ENCODE measurements around the gene TSHZ2. TPM values are rescaled to one million over a fixed set of nuclear protein-coding genes. Genes with fewer than 3 reads are reported as not detected.

The TSHZ2 gene
- total RNA-seq, 4 donors from 2014 or later = 10.3 to 15.0 (median 12.9) TPM

GRCh38 chr20:53489528-53489927 is 517.4 kb downstream of the TSHZ2 start:
- peaks cover 0 to 7% (median 0%) of the 10 kb centered on the region in 4 donors for H3K4me1 ChIP-seq
- intact Hi-C loops (cut with DNase I) = no loop called here
- WGBS = 96% methylated on average over 5 of the region's 5 CpGs
- DNase-seq (ENCODE audit: extremely low spot score) = peak; percentile 68
- no peak for TF ChIP-seq EP300 (IDR thresholded peaks at IDR 0.05)
- TF ChIP-seq CTCF (IDR thresholded peaks at IDR 0.05) = no peak
- TF ChIP-seq POLR2AphosphoS5 (IDR thresholded peaks at IDR 0.05) = no peak
- TF ChIP-seq POLR2A (IDR thresholded peaks at IDR 0.05; ENCODE audit: low read depth) = no peak
- no peaks in the 10 kb centered on the region for H3K9me3 ChIP-seq
- no peak overlapping the region for H3K4me3 ChIP-seq
- H3K27ac ChIP-seq (replicated peaks in 1 of 4) = no peak overlapping the region
- H3K27me3 ChIP-seq = no peaks in the 10 kb centered on the region
- H3K36me3 ChIP-seq = no peaks in the 10 kb centered on the region

- Histone ChIP-seq H3K4me3 (no peak overlapping the region), H3K27ac (replicated peaks in 1 of 4) (no peak overlapping the region), H3K9me3 (no peaks in the 10 kb centered on the region), H3K27me3 (no peaks in the 10 kb centered on the region), H3K4me1 (peaks cover 0 to 7% (median 0%) of the 10 kb centered on the region in 4 donors), H3K36me3 (no peaks in the 10 kb centered on the region)
- no peak for TF ChIP-seq POLR2AphosphoS5 (IDR thresholded peaks at IDR 0.05)
- no peak for TF ChIP-seq EP300 (IDR thresholded peaks at IDR 0.05)
- TF ChIP-seq POLR2A (IDR thresholded peaks at IDR 0.05; ENCODE audit: low read depth) = no peak
- TF ChIP-seq CTCF (IDR thresholded peaks at IDR 0.05) = no peak
- DNase-seq (ENCODE audit: extremely low spot score) = no peak
- WGBS = 98% methylated on average over 3 of the region's 3 CpGs
- intact Hi-C loops (cut with DNase I) = no loop called here
These were observed 518.5 kb downstream of the TSHZ2 start for GRCh38 chr20:53490620-53491019.

- Histone ChIP-seq H3K9me3 (no peaks in the 10 kb centered on the region), H3K27ac (replicated peaks in 1 of 4) (no peak overlapping the region), H3K27me3 (no peaks in the 10 kb centered on the region), H3K4me1 (peaks cover 0 to 7% (median 0%) of the 10 kb centered on the region in 4 donors), H3K4me3 (no peak overlapping the region), H3K36me3 (no peaks in the 10 kb centered on the region)
- TF ChIP-seq CTCF (IDR thresholded peaks at IDR 0.05) (no peak), EP300 (IDR thresholded peaks at IDR 0.05) (no peak), POLR2A (IDR thresholded peaks at IDR 0.05; ENCODE audit: low read depth) (no peak), POLR2AphosphoS5 (IDR thresholded peaks at IDR 0.05) (no peak)
- WGBS = 76% methylated on average over 5 of the region's 5 CpGs
- no peak for DNase-seq (ENCODE audit: extremely low spot score)
- intact Hi-C loops (cut with DNase I) = no loop called here
These were observed 519.3 kb downstream of the TSHZ2 start for GRCh38 chr20:53491462-53491861.

GRCh38 chr20:53492212-53492611 is 520.1 kb downstream of the TSHZ2 start:
- intact Hi-C loops (cut with DNase I) = no loop called here
- DNase-seq (ENCODE audit: extremely low spot score) = no peak
- H3K36me3 ChIP-seq = no peaks in the 10 kb centered on the region
- TF ChIP-seq POLR2A (IDR thresholded peaks at IDR 0.05; ENCODE audit: low read depth) = no peak
- TF ChIP-seq CTCF (IDR thresholded peaks at IDR 0.05) = no peak
- H3K4me3 ChIP-seq = no peak overlapping the region
- no peak overlapping the region for H3K27ac ChIP-seq (replicated peaks in 1 of 4)
- H3K9me3 ChIP-seq = no peaks in the 10 kb centered on the region
- no peaks in the 10 kb centered on the region for H3K27me3 ChIP-seq
- 95% methylated on average over 3 of the region's 3 CpGs for WGBS
- H3K4me1 ChIP-seq = peaks cover 0 to 7% (median 0%) of the 10 kb centered on the region in 4 donors

GRCh38 chr20:53493311-53493857 is 521.2 kb downstream of the TSHZ2 start:
- DNase-seq (ENCODE audit: extremely low spot score) = peak; percentile 42
- Histone ChIP-seq H3K36me3 (no peaks in the 10 kb centered on the region), H3K4me3 (no peak overlapping the region), H3K9me3 (no peaks in the 10 kb centered on the region), H3K4me1 (peaks cover 0 to 7% (median 0%) of the 10 kb centered on the region in 4 donors), H3K27ac (replicated peaks in 1 of 4) (no peak overlapping the region), H3K27me3 (no peaks in the 10 kb centered on the region)
- WGBS = 42% methylated on average over 4 of the region's 4 CpGs
- TF ChIP-seq CTCF (IDR thresholded peaks at IDR 0.05) (peak in 1 of 3 experiments; percentile 24), POLR2AphosphoS5 (IDR thresholded peaks at IDR 0.05) (no peak)
- intact Hi-C loops (cut with DNase I) = no loop called here

Data from esophagus muscularis mucosa (tissue), 4 donors.